Kidney epithelial cell (primary cell): ENCODE measurements around the gene HAL. TPM values are rescaled to one million over a fixed set of nuclear protein-coding genes. Genes with fewer than 3 reads are reported as not detected.

ENCODE experiments used
- DNase-seq: peaks from one replicate; pipeline ENCODE4 v3.0.0-alpha.2; 2010; ENCODE audit warnings: low read depth
- H3K27me3 ChIP-seq: 2 replicates; pipeline ENCODE4 v1.6.0; 2011; ENCODE audit warnings: low read length; ENCODE audit not compliant: control insufficient read depth, insufficient read depth
- H3K36me3 ChIP-seq: 2 replicates; pipeline ENCODE4 v1.5.1; 2011; ENCODE audit warnings: low read length; ENCODE audit not compliant: control insufficient read depth, insufficient read depth
- H3K4me3 ChIP-seq: 2 replicates; pipeline ENCODE4 v1.5.1; 2011; ENCODE audit warnings: low read depth, mild to moderate bottlenecking, control low read depth, low read length
- total RNA-seq: library from RNA; depleted of rRNA; stranded (reverse); fragments of >200 nt; gene quantifications from 2 replicates; pipeline ENCODE4 v1.2.3, GENCODE V29; 2015
- TF ChIP-seq, protein P1 (sequence below): IDR thresholded peaks from 2 replicates; pipeline ENCODE4 v1.5.1; 2011; ENCODE audit warnings: mild to moderate bottlenecking, moderate library complexity, low read length, control low read depth, inconsistent platforms; ENCODE audit not compliant: insufficient read depth, poor library complexity, severe bottlenecking

Gene HAL
- total RNA-seq, 1 donor from 2014 or later = 0.21 TPM

DNA sequence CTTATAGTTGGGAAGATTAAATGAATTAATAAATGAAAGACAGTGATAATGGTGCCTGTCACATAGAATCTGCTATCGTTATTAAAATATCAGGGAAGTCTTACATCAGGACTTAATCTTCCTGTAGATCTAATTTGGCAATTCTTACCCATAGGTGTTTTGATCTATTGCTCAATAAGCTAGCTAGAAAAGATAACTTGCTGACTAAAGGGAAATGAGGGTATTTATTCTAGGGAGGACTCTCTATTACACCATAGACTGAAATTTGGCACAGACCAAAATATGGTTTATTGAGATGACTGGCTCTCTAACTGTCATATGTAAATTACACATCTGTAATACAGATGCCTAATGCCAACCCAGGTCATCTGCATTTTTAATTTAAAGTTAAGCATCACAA is 11.5 kb downstream of the HAL start:
- DNase-seq = no peak
- H3K4me3 ChIP-seq = no peak overlapping the region
- no peaks in the 10 kb centered on the region for H3K36me3 ChIP-seq
- TF ChIP-seq, protein P1, sequence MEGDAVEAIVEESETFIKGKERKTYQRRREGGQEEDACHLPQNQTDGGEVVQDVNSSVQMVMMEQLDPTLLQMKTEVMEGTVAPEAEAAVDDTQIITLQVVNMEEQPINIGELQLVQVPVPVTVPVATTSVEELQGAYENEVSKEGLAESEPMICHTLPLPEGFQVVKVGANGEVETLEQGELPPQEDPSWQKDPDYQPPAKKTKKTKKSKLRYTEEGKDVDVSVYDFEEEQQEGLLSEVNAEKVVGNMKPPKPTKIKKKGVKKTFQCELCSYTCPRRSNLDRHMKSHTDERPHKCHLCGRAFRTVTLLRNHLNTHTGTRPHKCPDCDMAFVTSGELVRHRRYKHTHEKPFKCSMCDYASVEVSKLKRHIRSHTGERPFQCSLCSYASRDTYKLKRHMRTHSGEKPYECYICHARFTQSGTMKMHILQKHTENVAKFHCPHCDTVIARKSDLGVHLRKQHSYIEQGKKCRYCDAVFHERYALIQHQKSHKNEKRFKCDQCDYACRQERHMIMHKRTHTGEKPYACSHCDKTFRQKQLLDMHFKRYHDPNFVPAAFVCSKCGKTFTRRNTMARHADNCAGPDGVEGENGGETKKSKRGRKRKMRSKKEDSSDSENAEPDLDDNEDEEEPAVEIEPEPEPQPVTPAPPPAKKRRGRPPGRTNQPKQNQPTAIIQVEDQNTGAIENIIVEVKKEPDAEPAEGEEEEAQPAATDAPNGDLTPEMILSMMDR = no peak
- no peaks in the 10 kb centered on the region for H3K27me3 ChIP-seq

DNA sequence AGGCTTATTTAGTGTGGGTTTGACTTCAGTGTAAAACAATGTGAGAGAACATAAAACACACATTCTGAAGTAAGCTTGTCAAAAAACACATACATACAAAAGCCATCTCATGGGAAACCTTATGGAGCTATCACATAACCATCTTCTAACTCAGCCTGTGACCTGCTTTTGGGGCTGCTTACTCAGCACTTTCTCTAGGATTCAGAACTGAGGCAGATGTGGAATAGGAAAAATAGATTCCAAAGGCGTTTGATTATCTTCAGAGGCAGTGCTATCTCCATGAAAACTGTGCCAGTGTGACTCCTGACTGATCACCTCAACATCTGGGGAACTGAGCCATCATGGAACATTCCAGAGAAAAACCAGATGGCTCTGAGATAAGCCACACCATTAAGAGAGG is 13.5 kb downstream of the HAL start:
- H3K27me3 ChIP-seq = no peaks in the 10 kb centered on the region
- no peak for DNase-seq
- TF ChIP-seq, protein P1 = no peak
- H3K36me3 ChIP-seq = no peaks in the 10 kb centered on the region
- no peak overlapping the region for H3K4me3 ChIP-seq

DNA sequence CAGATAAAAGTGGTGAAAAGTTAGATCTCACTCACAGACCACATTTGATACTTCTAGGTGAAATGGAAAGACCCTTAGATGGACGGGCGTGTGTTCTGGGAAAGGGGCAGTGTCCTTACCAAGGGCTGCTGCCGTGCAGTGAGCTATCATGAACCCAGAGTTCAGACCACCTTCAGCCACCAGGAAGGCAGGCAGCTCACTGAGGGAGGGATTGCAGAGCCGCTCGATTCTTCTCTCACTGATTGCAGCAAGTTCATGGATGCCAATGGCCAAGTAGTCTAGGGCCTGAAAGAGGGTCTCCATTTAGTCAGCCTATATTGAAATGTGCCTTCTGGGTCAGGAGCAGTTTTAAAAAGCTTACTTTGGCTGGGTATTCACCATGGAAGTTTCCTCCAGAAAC is 15.7 kb downstream of the HAL start:
- Histone ChIP-seq H3K36me3 (no peaks in the 10 kb centered on the region), H3K4me3 (no peak overlapping the region), H3K27me3 (no peaks in the 10 kb centered on the region)
- DNase-seq = no peak
- TF ChIP-seq, protein P1 = no peak

DNA sequence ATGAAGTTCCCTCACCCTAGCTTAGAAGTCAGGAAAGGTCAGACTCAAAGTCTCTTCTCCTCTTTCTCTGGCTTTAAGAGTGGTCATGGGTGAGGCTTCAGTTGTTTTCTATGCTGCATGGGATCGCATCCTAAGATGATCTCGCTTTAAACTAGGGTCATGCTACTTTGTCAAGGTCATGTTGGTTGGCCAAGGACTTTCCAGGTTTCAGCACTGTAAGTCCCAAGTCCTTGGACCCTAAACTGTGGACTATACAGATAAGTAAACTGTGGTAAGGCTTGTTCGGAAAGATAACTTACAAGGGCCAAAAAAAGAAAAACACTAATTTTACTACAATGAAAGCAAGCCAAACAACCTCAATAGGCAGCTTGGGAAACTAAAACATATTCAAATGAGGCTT is 17.4 kb downstream of the HAL start:
- H3K27me3 ChIP-seq = no peaks in the 10 kb centered on the region
- DNase-seq = no peak
- no peaks in the 10 kb centered on the region for H3K36me3 ChIP-seq
- TF ChIP-seq, protein P1 = no peak
- no peak overlapping the region for H3K4me3 ChIP-seq

DNA sequence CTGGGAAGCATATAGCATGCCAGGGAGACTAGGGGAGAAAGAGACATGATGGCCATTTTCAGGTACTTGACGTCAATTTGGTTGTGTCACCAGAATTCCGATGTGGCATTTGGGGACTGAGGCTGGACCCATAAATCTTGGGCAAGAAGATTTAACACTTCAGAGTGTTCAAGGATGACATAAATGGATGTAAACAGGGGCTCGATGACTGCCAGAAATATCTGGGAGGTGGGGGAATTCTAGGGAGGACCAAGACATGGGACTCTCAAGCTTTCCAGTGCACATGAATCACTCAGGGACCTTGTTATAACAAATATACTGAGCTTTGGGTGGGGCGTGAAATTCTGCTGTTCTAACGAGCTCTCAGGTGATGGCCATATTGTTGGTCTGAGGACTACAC is 17.8 kb downstream of the HAL start:
- TF ChIP-seq, protein P1 = no peak
- Histone ChIP-seq H3K4me3 (no peak overlapping the region), H3K36me3 (no peaks in the 10 kb centered on the region), H3K27me3 (no peaks in the 10 kb centered on the region)
- DNase-seq = no peak

DNA sequence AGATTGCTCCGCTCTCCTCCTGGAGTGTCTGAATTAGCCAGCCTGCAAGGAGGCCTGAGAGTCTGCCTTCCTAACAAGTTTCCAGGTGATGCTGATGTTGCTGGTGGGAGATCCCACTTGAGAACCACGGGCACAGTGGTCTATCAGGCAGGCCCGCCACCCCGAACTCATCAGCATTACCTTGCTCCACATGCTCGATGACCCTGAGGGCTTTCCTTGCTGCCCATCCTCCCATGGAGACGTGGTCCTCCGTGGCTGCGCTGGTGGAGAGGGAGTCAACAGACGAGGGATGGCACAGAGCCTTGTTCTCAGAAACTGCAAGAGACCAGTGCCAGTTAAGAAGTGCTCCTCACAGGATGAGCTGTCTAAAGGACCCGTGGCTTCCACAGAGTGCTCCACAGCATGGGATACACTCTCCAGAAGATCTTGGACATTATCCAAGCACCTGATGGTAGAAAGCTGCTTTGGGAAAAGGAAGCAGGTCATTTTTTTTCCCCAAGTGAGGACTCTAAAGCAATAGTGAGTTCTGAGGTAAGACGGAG is 18.3 kb downstream of the HAL start:
- H3K27me3 ChIP-seq = no peaks in the 10 kb centered on the region
- H3K36me3 ChIP-seq = no peaks in the 10 kb centered on the region
- TF ChIP-seq, protein P1 = no peak
- no peak for DNase-seq
- no peak overlapping the region for H3K4me3 ChIP-seq
